ENCODE measurements around the gene AOPEP. TPM values are rescaled to one million over a fixed set of nuclear protein-coding genes. Genes with fewer than 3 reads are reported as not detected.
A peak's percentile ranks its signal among the peaks of the same experiment; 100 is the strongest.

AOPEP gene
- total and polyA plus RNA-seq, 2 donors (not counting 3 experiments of a cell fraction or from before 2014, with no cell fraction given), result 20.2 to 41.6 TPM

DNA sequence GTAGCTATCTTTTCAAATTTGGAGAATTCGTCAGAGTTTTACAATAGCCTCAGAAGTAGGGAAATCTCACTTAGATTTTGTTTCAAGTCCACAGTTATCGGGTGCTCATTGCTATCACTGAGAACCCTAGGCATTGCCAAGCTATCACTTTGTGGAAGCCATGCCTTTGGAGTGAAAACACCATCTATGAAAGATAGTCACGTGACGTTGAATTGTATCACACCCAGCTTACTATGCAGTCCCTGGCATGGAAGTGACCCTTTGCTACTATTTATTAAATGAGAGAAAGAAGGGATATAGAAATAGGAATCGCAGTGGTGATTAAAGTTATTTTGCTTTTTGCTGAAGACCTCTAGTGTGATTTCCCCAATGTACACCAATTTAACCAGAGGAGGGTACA, 97.2 kb downstream of the AOPEP start:
- Histone ChIP-seq H3K27me3 (ENCODE audit: control insufficient read depth in 2 of 2, insufficient read depth in 2 of 2, low read length in 2 of 2) (no peaks in the 10 kb centered on the region), H3K4me1 (ENCODE audit: control insufficient read depth, extremely low read depth, insufficient read depth, low read length) (peaks cover 14% of the 10 kb centered on the region), H3K4me2 (ENCODE audit: insufficient read depth, low read length) (no peak overlapping the region), H3K4me3 (replicated peaks in 1 of 3; ENCODE audit: insufficient read depth in 1 of 3, low read depth in 1 of 3, low read length in 3 of 3) (no peak overlapping the region), H4K20me1 (replicated peaks; ENCODE audit: control insufficient read depth, extremely low read depth, insufficient read depth, low read length) (no peaks in the 10 kb centered on the region), H3K9me1 (replicated peaks; ENCODE audit: control insufficient read depth, extremely low read depth, insufficient read depth, low read length) (no peaks in the 10 kb centered on the region), H3K79me2 (ENCODE audit: control insufficient read depth, insufficient read depth, low read length) (no peaks in the 10 kb centered on the region), H2AFZ (ENCODE audit: low read depth, low read length) (no peak overlapping the region), H3K9ac (replicated peaks; ENCODE audit: extremely low read depth, insufficient read depth, low read length) (no peak overlapping the region), H3K9me3 (replicated peaks; ENCODE audit: control insufficient read depth, insufficient read depth, low read length) (no peaks in the 10 kb centered on the region), H3K36me3 (ENCODE audit: control insufficient read depth in 2 of 2, extremely low read depth in 1 of 2, insufficient read depth in 2 of 2, low read length in 2 of 2) (no peaks in the 10 kb centered on the region), H3K27ac (ENCODE audit: insufficient read depth, low read depth, low read length) (no peak overlapping the region)
- intact Hi-C loops (cut with micrococcal nuclease) (no loop called here), dilution Hi-C loops (cut with MboI; ENCODE audit: extremely low pct_ligation_motif_present, low sequenced_read_pairs) (no loop called here)
- peak; percentile 4 for FAIRE-seq
- ChIA-PET POLR2A (no interaction called here), CTCF (interaction anchor here (0.7 to 1.2 kb wide), 4 partner anchors 10 to 94 kb away, joined by 3 read pairs; no protein-coding TSS in a partner anchor)
- no peak for DNase-seq (ENCODE audit: low read depth, low spot score)
- TF ChIP-seq, protein P1, sequence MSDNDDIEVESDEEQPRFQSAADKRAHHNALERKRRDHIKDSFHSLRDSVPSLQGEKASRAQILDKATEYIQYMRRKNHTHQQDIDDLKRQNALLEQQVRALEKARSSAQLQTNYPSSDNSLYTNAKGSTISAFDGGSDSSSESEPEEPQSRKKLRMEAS (IDR thresholded peaks at IDR 0.05; ENCODE audit: insufficient read depth, insufficient read length), result no peak
- TF ChIP-seq POLR2A (IDR thresholded peaks at IDR 0.05; ENCODE audit: low read depth, low read length), result no peak
- no peak for TF ChIP-seq FOS (IDR thresholded peaks at IDR 0.05; ENCODE audit: borderline replicate concordance, insufficient read depth, low read length)
- TF ChIP-seq POLR2AphosphoS5 (IDR thresholded peaks at IDR 0.05; ENCODE audit: insufficient read depth, low read depth, low read length), result no peak
- no peak for TF ChIP-seq EZH2 (IDR thresholded peaks at IDR 0.05; ENCODE audit: borderline replicate concordance, low read depth, low read length, severe bottlenecking)
- no peak for TF ChIP-seq MYC (IDR thresholded peaks at IDR 0.05; ENCODE audit: low read depth, low read length)
- TF ChIP-seq GATA2 (IDR thresholded peaks at IDR 0.05; ENCODE audit: insufficient read depth, insufficient read length, low read depth, low read length), result no peak
- no peak for TF ChIP-seq JUN (IDR thresholded peaks at IDR 0.05; ENCODE audit: borderline replicate concordance, insufficient read depth, insufficient read length, low read depth)
- TF ChIP-seq, protein P2, sequence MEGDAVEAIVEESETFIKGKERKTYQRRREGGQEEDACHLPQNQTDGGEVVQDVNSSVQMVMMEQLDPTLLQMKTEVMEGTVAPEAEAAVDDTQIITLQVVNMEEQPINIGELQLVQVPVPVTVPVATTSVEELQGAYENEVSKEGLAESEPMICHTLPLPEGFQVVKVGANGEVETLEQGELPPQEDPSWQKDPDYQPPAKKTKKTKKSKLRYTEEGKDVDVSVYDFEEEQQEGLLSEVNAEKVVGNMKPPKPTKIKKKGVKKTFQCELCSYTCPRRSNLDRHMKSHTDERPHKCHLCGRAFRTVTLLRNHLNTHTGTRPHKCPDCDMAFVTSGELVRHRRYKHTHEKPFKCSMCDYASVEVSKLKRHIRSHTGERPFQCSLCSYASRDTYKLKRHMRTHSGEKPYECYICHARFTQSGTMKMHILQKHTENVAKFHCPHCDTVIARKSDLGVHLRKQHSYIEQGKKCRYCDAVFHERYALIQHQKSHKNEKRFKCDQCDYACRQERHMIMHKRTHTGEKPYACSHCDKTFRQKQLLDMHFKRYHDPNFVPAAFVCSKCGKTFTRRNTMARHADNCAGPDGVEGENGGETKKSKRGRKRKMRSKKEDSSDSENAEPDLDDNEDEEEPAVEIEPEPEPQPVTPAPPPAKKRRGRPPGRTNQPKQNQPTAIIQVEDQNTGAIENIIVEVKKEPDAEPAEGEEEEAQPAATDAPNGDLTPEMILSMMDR (IDR thresholded peaks at IDR 0.05; ENCODE audit: extremely low read depth in 1 of 2, insufficient read depth in 1 of 2, low read depth in 1 of 2, low read length in 2 of 2), result no peak
- no TSS peak for BruUV-seq (replicated peaks)

Measured in endothelial cell of umbilical vein (primary cell).